GM12878 (cell line): Measurements from ENCODE around the gene UBE2QL1. TPM values are rescaled to one million over a fixed set of nuclear protein-coding genes. Genes with fewer than 3 reads are reported as not detected.

ENCODE experiments used
- ATAC-seq: fragments of 200-7000 bp; cut with Tn5 transposase; 3 replicates; pipeline ENCODE4 v1.9.1; 2020; ENCODE audit warnings: mild to moderate bottlenecking, moderate library complexity
- BruUV-seq: library from RNA; stranded (reverse); fragments of 400-500 nt; replicated peaks from 2 replicates; lab custom pipeline; 2021; lab: Mats Ljungman, UMichigan
- CTCF ChIA-PET: fragments of 300-600 bp; sonication (Branson Sonifier 250); formaldehyde crosslinking; extraction: SDS; loops from one replicate; lab custom pipeline; 2021; ENCODE audit warnings: inconsistent platforms; lab: Yijun Ruan, JAX
- POLR2A ChIA-PET: fragments of 350-600 bp; formaldehyde crosslinking; extraction: SDS; loops from one replicate; lab custom pipeline; 2021; ENCODE audit warnings: inconsistent platforms; lab: Charles Lee
- RAD21 ChIA-PET: fragments of 300-600 bp; sonication (Branson Sonifier 250); formaldehyde crosslinking; loops from one replicate; lab custom pipeline; 2023; ENCODE audit warnings: antibody characterized with exemption; ENCODE audit not compliant: unreplicated experiment; lab: Charles Lee
- SMC1A ChIA-PET: fragments of 300-600 bp; sonication (Branson Sonifier 250); formaldehyde crosslinking; loops from one replicate; lab custom pipeline; 2023; ENCODE audit not compliant: unreplicated experiment, uncharacterized antibody; lab: Charles Lee
- DNase-seq: peaks from one replicate; pipeline ENCODE4 v3.0.0-alpha.2; 2011; ENCODE audit warnings: low read depth, low spot score
- FAIRE-seq: peaks from 3 replicates; lab custom pipeline; 2011; peaks lifted over from hg19 to GRCh38; lab: Jason Lieb, UNC
- H2AFZ ChIP-seq: 2 replicates; pipeline ENCODE4 v1.6.0; 2011; ENCODE audit warnings: low read depth, low read length, control low read depth; ENCODE audit not compliant: control insufficient read depth
- H3K27ac ChIP-seq: 2 replicates; pipeline ENCODE4 v1.5.1; 2011; ENCODE audit warnings: control low read depth; ENCODE audit not compliant: control insufficient read depth, insufficient read depth
- H3K27me3 ChIP-seq, 2 experiments: replicated peaks in 1 of 2; 2 replicates each; pipeline versions ENCODE4 v1.6.0 to v1.6.1; 2011; ENCODE audit warnings: low read length in 1 of 2; ENCODE audit not compliant: control insufficient read depth in 2 of 2, insufficient read depth in 2 of 2
- H3K36me3 ChIP-seq, 2 experiments: 2 replicates each; pipeline ENCODE4 v1.5.1; 2011; ENCODE audit warnings: low read length in 1 of 2; ENCODE audit not compliant: control insufficient read depth in 2 of 2, insufficient read depth in 2 of 2
- H3K4me1 ChIP-seq: 2 replicates; pipeline ENCODE4 v1.6.1; 2011; ENCODE audit warnings: mild to moderate bottlenecking, low read length, moderate library complexity, mixed read lengths; ENCODE audit not compliant: control insufficient read depth, insufficient read depth
- H3K4me2 ChIP-seq: 2 replicates; pipeline ENCODE4 v1.6.0; 2011; ENCODE audit warnings: control low read depth; ENCODE audit not compliant: control insufficient read depth, insufficient read depth
- H3K4me3 ChIP-seq: fragments of 200-600 bp; sonication (generic); 2 replicates; pipeline ENCODE4 v1.5.1; 2016
- H3K79me2 ChIP-seq: 2 replicates; pipeline ENCODE4 v1.6.0; 2011; ENCODE audit warnings: low read length; ENCODE audit not compliant: control insufficient read depth, insufficient read depth
- H3K9ac ChIP-seq: 2 replicates; pipeline ENCODE4 v1.8.0; 2011; ENCODE audit warnings: low read length, control low read depth, mixed read lengths; ENCODE audit not compliant: control insufficient read depth, insufficient read depth
- H3K9me3 ChIP-seq: replicated peaks from 3 replicates; pipeline ENCODE4 v1.5.1; 2011; ENCODE audit warnings: mild to moderate bottlenecking, low read length; ENCODE audit not compliant: control insufficient read depth, insufficient read depth
- H4K20me1 ChIP-seq: 2 replicates; pipeline ENCODE4 v1.6.0; 2011; ENCODE audit not compliant: control insufficient read depth, insufficient read depth
- BCL11A ChIP-seq: IDR thresholded peaks from 2 replicates; pipeline ENCODE4 v1.6.1; 2011; ENCODE audit warnings: low read depth, low read length
- DPF2 ChIP-seq: fragments of 450-650 bp; IDR thresholded peaks from 2 replicates; pipeline ENCODE4 v1.6.1; 2017; ENCODE audit warnings: mild to moderate bottlenecking
- EED ChIP-seq: sonication (generic); IDR thresholded peaks from 2 replicates; pipeline ENCODE4 v1.6.1; 2016; ENCODE audit warnings: antibody characterized with exemption, low read depth
- EP300 ChIP-seq, 2 experiments: fragments of 150-350 bp in 1 of 2; IDR thresholded peaks; 2 replicates each; pipeline ENCODE4 v1.6.1; 2011 to 2012; ENCODE audit warnings: low read depth in 2 of 2, low read length in 2 of 2, borderline replicate concordance in 1 of 2, improper control_type of control experiment in 1 of 2, inconsistent platforms in 1 of 2; ENCODE audit not compliant: control insufficient read depth in 1 of 2
- ETV6 ChIP-seq, 2 experiments: fragments of 450-650 bp in 1 of 2; IDR thresholded peaks in 1 of 2; conservative IDR thresholded peaks in 1 of 2; 2 replicates each; pipeline ENCODE4 v1.6.1; 2014; ENCODE audit warnings: antibody characterized with exemption in 1 of 2, borderline replicate concordance in 1 of 2, low read depth in 1 of 2, mild to moderate bottlenecking in 1 of 2, moderate library complexity in 1 of 2
- HDAC2 ChIP-seq: fragments of 200-600 bp; sonication (generic); IDR thresholded peaks from 2 replicates; pipeline ENCODE4 v1.6.1; 2017
- HDAC6 ChIP-seq: fragments of 200-600 bp; sonication (generic); IDR thresholded peaks from one replicate; pipeline ENCODE4 v1.8.0; 2017; ENCODE audit warnings: antibody characterized with exemption; ENCODE audit not compliant: unreplicated experiment
- IKZF1 ChIP-seq: fragments of 450-650 bp; conservative IDR thresholded peaks from 2 replicates; pipeline ENCODE4 v1.6.1; 2017; ENCODE audit warnings: antibody characterized with exemption, mild to moderate bottlenecking
- IKZF2 ChIP-seq, 2 experiments: fragments of 450-650 bp; IDR thresholded peaks; 2 replicates each; pipeline ENCODE4 v1.6.1; 2017; ENCODE audit warnings: mild to moderate bottlenecking in 2 of 2, moderate library complexity in 2 of 2
- IRF4 ChIP-seq: IDR thresholded peaks from 2 replicates; pipeline ENCODE4 v1.6.1; 2011; ENCODE audit warnings: low read depth, low read length
- IRF5 ChIP-seq: fragments of 450-650 bp; IDR thresholded peaks from 2 replicates; pipeline ENCODE4 v1.6.1; 2017; ENCODE audit warnings: borderline replicate concordance
- JUND ChIP-seq: IDR thresholded peaks from 2 replicates; pipeline ENCODE4 v1.6.1; 2012; ENCODE audit warnings: low read depth, mild to moderate bottlenecking, low read length, improper control_type of control experiment, moderate library complexity
- MTA2 ChIP-seq: fragments of 450-650 bp; IDR thresholded peaks from 2 replicates; pipeline ENCODE4 v1.6.1; 2016; ENCODE audit warnings: low read depth, mild to moderate bottlenecking, moderate library complexity
- NBN ChIP-seq: fragments of 450-650 bp; IDR thresholded peaks from 2 replicates; pipeline ENCODE4 v1.6.1; 2016
- NKRF ChIP-seq: fragments of 450-650 bp; conservative IDR thresholded peaks from 2 replicates; pipeline ENCODE4 v1.6.1; 2017; ENCODE audit warnings: mild to moderate bottlenecking, moderate library complexity
- RELB ChIP-seq: fragments of 450-650 bp; IDR thresholded peaks from 2 replicates; pipeline ENCODE4 v1.6.1; 2017; ENCODE audit warnings: low read depth, mild to moderate bottlenecking, moderate library complexity
- SKIL ChIP-seq: fragments of 450-650 bp; IDR thresholded peaks from 2 replicates; pipeline ENCODE4 v1.6.1; 2017; ENCODE audit warnings: mild to moderate bottlenecking, low read depth, inconsistent platforms; ENCODE audit not compliant: poor library complexity, severe bottlenecking
- WGBS: methylation state at CpG from one replicate; pipeline ENCODE4 v1.1.6; 2016; ENCODE audit warnings: low lambda C conversion rate; ENCODE audit not compliant: insufficient replicate concordance, insufficient coverage; ENCODE audit errors: missing lambda C conversion rate; 5-methylcytosine and 5-hydroxymethylcytosine counted together
- in situ Hi-C: fragments of 300-500 bp; cut with MboI; formaldehyde crosslinking; loops from 9 replicates; pipeline ENCODE4 v1.14.3; 2018; ENCODE audit warnings: mixed read lengths
- intact Hi-C: fragments of 100-400 bp; cut with micrococcal nuclease; formaldehyde crosslinking; loops from one replicate; pipeline ENCODE4 v1.14.2; 2022; ENCODE audit not compliant: unreplicated experiment
- polyA plus RNA-seq, 11 experiments: library from polyadenylated mRNA; depleted of rRNA in 4 of 11; unstranded in 6 of 11; stranded (reverse) in 5 of 11; fragments of >200 nt; fragmentation: Nextera tagmentation in 4 of 11; fragmentation: Illumina TruSeq in 1 of 11; extraction: Ambion mirVana in 4 of 11; extraction: Trizol in 1 of 11; gene quantifications; 1 replicate in 1 of 11; 2 replicates in 10 of 11; pipeline versions ENCODE4 v1.2.1 to v1.2.3, GENCODE V29; 2011 to 2016; ENCODE audit warnings: inconsistent platforms in 2 of 11, missing spikeins in 2 of 11, low read depth in 1 of 11
- total RNA-seq, 4 experiments: library from RNA; depleted of rRNA in 3 of 4; stranded (reverse); fragments of >200 nt in 3 of 4; fragmentation: Illumina TruSeq in 1 of 4; extraction: Trizol in 1 of 4; gene quantifications; 2 replicates each; pipeline versions ENCODE4 v1.2.1 to v1.2.3, GENCODE V29; 2013 to 2021

Gene UBE2QL1
- total and polyA plus RNA-seq, 10 of the 15 experiments (the other 5 are each of a cell fraction or from before 2014, with no cell fraction given): 0.03 to 0.62 (median 0.04) TPM; not detected in 6

DNA sequence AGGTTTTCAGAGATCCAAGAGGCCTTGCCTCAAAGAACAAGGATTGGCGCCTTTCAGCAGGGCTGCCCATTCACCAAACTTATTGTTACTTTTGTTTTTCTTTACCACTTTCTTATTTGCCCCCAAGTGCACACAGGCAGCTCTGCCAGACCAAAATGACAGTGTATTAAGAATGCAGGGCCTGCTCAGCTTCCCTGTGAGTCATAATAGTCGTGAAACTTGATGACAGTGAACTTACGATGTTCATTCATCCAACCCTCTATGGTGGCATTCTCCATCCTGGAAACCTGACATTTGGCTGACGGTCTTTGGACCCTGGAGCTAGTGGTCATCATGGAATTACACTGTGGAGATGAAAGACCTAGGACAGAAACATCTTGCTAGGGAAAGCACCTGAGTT, 44.3 kb downstream of the UBE2QL1 start:
- no peak overlapping the region for H3K27ac ChIP-seq
- SMC1A ChIA-PET: interaction anchor here (0.6 to 4.0 kb wide), 7 partner anchors 9 to 251 kb away, joined by 3 to 37 read pairs (median 3); no protein-coding TSS in a partner anchor
- no peak overlapping the region for H3K9ac ChIP-seq
- DNase-seq (no peak), FAIRE-seq (no peak), ATAC-seq (peak; percentile 49)
- RAD21 ChIA-PET: interaction anchor here (1.2 to 3.6 kb wide), 3 partner anchors 8 to 114 kb away, joined by 4 to 35 read pairs (median 6); partner anchors contain the start of gene MED10
- H3K27me3 ChIP-seq: no peaks in the 10 kb centered on the region
- peak overlapping the region; percentile 8; the same call in 1 of the 2 replicates for H3K4me2 ChIP-seq
- POLR2A ChIA-PET: interaction anchor here (0.9 kb wide), 1 partner anchor 9 kb away, joined by 3 read pairs; no protein-coding TSS in a partner anchor
- no peak overlapping the region for H2AFZ ChIP-seq
- peaks cover 41% of the 10 kb centered on the region for H3K4me1 ChIP-seq
- BruUV-seq: no TSS peak
- CTCF ChIA-PET: interaction anchor here (1.9 kb wide), 1 partner anchor 9 kb away, joined by 7 read pairs; no protein-coding TSS in a partner anchor
- no peak overlapping the region for H3K4me3 ChIP-seq
- no peaks in the 10 kb centered on the region for H4K20me1 ChIP-seq
- in situ Hi-C loops (no loop called here), intact Hi-C loops (no loop called here)
- WGBS: 10% methylated on average over 4 of the region's 4 CpGs
- H3K79me2 ChIP-seq: no peaks in the 10 kb centered on the region
- H3K9me3 ChIP-seq: no peaks in the 10 kb centered on the region; the same call in 2 of the 3 replicates
- no peaks in the 10 kb centered on the region for H3K36me3 ChIP-seq
- no peak for TF ChIP-seq NKRF
- TF ChIP-seq DPF2: 0 out of 2 replicates have a peak, but pooled peaks have one; percentile 32
- TF ChIP-seq IKZF1: peak; percentile 64
- no peak for TF ChIP-seq ETV6 (conservative IDR thresholded peaks at IDR 0.05 in 1 of 2, IDR thresholded peaks at IDR 0.05 in 1 of 2; ENCODE audit: borderline replicate concordance in 1 of 2, low read depth in 1 of 2)
- TF ChIP-seq MTA2: peak; percentile 38; the same call in 1 of the 2 replicates
- 0 out of 2 replicates have a peak, but pooled peaks have one; percentile 30 for TF ChIP-seq NBN
- TF ChIP-seq HDAC6: no peak
- no peak for TF ChIP-seq SKIL
- peak; percentile 72; the same call in 1 of the 2 replicates for TF ChIP-seq IRF4
- TF ChIP-seq EP300 (IDR thresholded peaks at IDR 0.05; ENCODE audit: borderline replicate concordance in 1 of 2, control insufficient read depth in 1 of 2, low read depth in 2 of 2, low read length in 2 of 2): 0 out of 4 replicates have a peak, but pooled peaks have one; percentile 11 to 49
- TF ChIP-seq BCL11A: 0 out of 2 replicates have a peak, but pooled peaks have one; percentile 14
- peak; percentile 76 for TF ChIP-seq EED
- TF ChIP-seq JUND: 0 out of 2 replicates have a peak, but pooled peaks have one; percentile 50
- TF ChIP-seq HDAC2: no peak
- TF ChIP-seq RELB: peak; percentile 47; the same call in 1 of the 2 replicates
- TF ChIP-seq IKZF2 (IDR thresholded peaks at IDR 0.05): peak; percentile 84 to 88
- TF ChIP-seq IRF5: no peak
